LNCaP clone FGC (cell line): Measurements from ENCODE around the gene CAVIN2.

Source experiments
- DNase-seq: peaks from one replicate; pipeline ENCODE4 v3.0.0-alpha.2; 2011; ENCODE audit warnings: low read depth
- H3K4me3 ChIP-seq: 2 replicates; pipeline ENCODE4 v1.5.1; 2011; ENCODE audit warnings: mild to moderate bottlenecking, low read depth, low read length, control low read depth
- TF ChIP-seq, protein P1 (sequence below): IDR thresholded peaks from 2 replicates; pipeline ENCODE4 v1.5.1; 2012; ENCODE audit warnings: mild to moderate bottlenecking; ENCODE audit not compliant: control insufficient read depth, insufficient read depth; ENCODE audit errors: extremely low read depth

CAVIN2 gene

GRCh38 chr2:191802180-191802579 lies 44.7 kb downstream of the CAVIN2 start:
- TF ChIP-seq, protein P1, sequence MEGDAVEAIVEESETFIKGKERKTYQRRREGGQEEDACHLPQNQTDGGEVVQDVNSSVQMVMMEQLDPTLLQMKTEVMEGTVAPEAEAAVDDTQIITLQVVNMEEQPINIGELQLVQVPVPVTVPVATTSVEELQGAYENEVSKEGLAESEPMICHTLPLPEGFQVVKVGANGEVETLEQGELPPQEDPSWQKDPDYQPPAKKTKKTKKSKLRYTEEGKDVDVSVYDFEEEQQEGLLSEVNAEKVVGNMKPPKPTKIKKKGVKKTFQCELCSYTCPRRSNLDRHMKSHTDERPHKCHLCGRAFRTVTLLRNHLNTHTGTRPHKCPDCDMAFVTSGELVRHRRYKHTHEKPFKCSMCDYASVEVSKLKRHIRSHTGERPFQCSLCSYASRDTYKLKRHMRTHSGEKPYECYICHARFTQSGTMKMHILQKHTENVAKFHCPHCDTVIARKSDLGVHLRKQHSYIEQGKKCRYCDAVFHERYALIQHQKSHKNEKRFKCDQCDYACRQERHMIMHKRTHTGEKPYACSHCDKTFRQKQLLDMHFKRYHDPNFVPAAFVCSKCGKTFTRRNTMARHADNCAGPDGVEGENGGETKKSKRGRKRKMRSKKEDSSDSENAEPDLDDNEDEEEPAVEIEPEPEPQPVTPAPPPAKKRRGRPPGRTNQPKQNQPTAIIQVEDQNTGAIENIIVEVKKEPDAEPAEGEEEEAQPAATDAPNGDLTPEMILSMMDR = no peak
- no peak for DNase-seq
- no peak overlapping the region for H3K4me3 ChIP-seq

- TF ChIP-seq, protein P1 = no peak
- no peak for DNase-seq
- no peak overlapping the region for H3K4me3 ChIP-seq
These were observed 46.0 kb downstream of the CAVIN2 start for GRCh38 chr2:191800874-191801273.

- no peak overlapping the region for H3K4me3 ChIP-seq
- TF ChIP-seq, protein P1 = no peak
- DNase-seq = no peak
These were observed 47.4 kb downstream of the CAVIN2 start for GRCh38 chr2:191799526-191799925.

GRCh38 chr2:191797942-191798876 lies 48.7 kb downstream of the CAVIN2 start:
- TF ChIP-seq, protein P1 = no peak
- DNase-seq = no peak
- no peak overlapping the region for H3K4me3 ChIP-seq

DNA sequence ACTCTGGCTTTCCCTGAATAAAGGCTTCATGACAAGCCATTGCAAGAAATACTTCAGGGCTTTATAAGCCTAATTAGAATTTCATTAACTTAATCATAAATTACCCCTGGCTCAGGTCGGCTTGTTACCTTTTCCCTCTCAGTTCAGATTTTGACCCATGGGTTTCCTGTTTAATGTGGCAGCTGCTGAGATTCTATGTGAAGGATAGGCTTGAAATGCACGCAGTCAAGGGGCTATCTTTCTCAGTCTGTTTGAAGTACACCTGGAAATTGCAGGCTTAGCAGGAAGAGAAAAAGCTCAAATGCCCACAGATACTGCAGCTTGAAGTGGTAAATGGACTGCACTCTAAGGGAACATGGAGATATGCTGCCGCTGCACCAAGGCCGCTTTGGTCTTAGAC lies 49.4 kb downstream of the CAVIN2 start:
- DNase-seq = no peak
- TF ChIP-seq, protein P1 = no peak

DNA sequence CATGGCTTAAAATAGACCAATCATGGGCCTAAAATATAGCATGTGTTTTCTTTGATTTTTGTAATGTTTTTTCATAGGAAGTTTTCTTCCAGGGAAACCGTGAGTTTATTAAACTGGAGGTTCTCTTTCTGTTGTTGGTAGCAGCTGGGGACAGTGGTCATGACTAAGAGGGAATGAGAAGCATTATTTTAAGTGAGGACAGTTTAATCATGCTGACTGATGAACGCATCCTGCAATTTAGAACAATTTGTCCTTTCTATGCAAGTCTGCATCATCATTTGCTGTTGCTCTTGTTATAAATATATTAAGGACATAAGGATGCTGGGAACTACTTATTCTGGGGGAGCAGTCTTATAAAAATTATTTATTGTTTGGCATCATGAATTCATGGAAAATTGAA lies 51.2 kb downstream of the CAVIN2 start:
- TF ChIP-seq, protein P1 = no peak
- no peak overlapping the region for H3K4me3 ChIP-seq
- DNase-seq = no peak

More for the DNA sequence above, 49.4 kb downstream of the CAVIN2 start:
- H3K4me3 ChIP-seq = no peak overlapping the region
